Measurements from ENCODE around the gene TAC4.

Gene TAC4

DNA sequence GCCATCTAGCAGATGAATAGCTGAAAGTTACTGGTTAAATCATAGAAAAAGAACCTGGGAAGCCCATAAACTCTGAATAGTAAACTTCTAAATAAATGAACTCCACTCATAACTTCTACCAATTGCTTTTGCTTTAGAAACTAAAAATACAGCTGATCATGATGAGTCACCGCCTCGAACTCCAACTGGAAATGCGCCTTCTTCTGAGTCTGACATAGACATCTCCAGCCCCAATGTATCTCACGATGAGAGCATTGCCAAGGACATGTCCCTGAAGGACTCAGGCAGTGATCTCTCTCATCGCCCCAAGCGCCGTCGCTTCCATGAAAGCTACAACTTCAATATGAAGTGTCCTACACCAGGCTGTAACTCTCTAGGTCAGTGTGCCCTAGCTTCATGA is 49.7 kb downstream of the TAC4 start:
- no peak for DNase-seq

DNA sequence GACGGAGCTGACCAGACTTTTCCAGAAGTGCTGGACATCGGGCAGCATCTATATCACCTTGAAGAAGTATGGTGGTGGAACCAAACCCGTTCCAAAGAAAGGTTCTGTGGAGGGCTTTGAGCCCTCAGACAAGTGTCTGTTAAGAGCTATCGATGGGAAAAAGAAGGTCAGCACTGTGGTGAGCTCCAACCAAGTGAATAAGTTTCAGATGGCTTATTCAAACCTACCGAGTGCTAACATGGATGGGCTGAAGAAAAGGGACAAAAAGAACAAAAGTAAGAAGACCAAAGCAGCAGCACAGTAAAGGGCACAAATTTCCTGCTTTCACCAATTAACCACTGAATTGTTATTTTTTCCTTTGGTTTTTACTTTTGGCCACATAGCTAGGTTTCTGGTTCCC is 52.5 kb downstream of the TAC4 start:
- DNase-seq, result no peak

GRCh38 chr17:49793309-49793708 is 54.6 kb downstream of the TAC4 start:
- no peak for DNase-seq

DNA sequence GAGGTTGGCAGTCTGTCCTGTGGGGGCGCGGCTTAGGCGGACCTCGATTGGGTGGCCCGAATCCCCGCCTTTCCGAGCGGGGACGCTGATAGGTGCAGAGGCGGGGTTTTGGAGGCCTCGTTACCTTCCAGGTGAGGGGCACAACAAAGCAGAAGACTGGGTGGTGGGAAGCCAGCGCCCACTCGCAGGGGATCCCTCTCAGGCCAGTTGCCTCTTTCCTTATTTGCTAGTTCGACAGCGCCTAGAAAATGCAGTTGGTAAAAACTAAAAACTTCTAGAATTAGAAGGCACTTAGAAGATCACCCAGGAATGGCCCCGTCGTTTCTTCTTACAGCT is 58.7 kb downstream of the TAC4 start:
- no peak for DNase-seq

DNA sequence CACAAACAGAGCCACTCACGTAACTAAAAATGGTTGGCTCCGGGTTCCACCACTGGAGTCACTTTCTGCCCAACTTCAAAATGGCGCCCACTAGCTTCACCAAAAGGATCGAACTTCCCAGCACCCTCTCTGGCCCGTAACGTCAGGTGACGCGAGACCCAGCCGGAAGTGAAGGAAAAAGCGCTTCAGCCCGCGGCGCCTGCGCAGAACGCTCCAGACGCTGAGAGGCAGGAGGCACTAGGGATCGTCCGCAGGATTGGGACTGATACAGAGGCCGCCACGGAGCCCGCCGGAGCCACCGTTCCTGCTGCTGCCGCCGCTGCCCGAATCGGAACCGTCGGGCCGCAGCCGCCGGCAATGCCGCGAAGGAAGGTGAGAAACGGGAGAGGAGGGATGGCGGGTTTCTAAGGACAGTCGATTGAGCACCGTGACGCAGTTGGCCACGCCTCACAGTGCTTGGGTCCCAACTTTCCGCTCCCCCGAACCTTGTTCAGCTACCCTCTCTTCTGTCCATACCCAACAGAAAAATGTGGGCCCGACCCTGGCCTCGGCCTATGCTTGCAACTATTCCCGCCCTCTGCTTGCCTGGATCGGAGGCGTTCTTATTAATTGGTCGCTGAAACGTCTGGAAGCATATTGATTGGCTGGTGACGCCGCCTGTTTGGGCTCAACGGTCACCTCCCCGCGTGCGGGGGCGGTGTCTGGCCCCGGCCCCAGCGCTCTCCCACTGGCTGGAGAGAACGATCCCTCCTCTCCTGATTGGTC is 59.2 kb downstream of the TAC4 start, which contains the start of gene KAT7:
TSS of gene KAT7 (plus strand) at position 204 of the 765 bp plus-strand sequence. CDS start at position 358, 154 bp downstream.
- peak; percentile 89 to 97 for DNase-seq
